WTC11 (cell line): Measurements from ENCODE around the gene GBF1. TPM values are rescaled to one million over a fixed set of nuclear protein-coding genes. Genes with fewer than 3 reads are reported as not detected.

Experiments
- ATAC-seq: fragments of 200-7000 bp; cut with Tn5 transposase; 2 replicates; pipeline ENCODE4 v1.10.0; 2021; ENCODE audit warnings: mild to moderate bottlenecking, moderate library complexity
- CTCF ChIA-PET: fragments of 300-600 bp; sonication (Branson Sonifier 250); formaldehyde crosslinking; loops from one replicate; lab custom pipeline; 2021; ENCODE audit warnings: antibody characterized with exemption; lab: Charles Lee
- POLR2A ChIA-PET: fragments of 350-600 bp; sonication (Branson Sonifier 250); formaldehyde crosslinking; loops from one replicate; lab custom pipeline; 2021; ENCODE audit warnings: antibody characterized with exemption; lab: Charles Lee
- DNase-seq: peaks from one replicate; pipeline ENCODE4 v3.0.0; 2021; ENCODE audit warnings: low spot score
- H3K27ac Mint-ChIP-seq: 2 replicates; pipeline ENCODE4 v1.8.0; 2021; ENCODE audit warnings: mixed read lengths
- H3K27me3 Mint-ChIP-seq: 2 replicates; pipeline ENCODE4 v1.8.0; 2021; ENCODE audit warnings: low read depth, mild to moderate bottlenecking, moderate library complexity, mixed read lengths
- H3K36me3 Mint-ChIP-seq: 2 replicates; pipeline ENCODE4 v1.8.0; 2021; ENCODE audit warnings: mixed read lengths
- H3K4me1 Mint-ChIP-seq: 2 replicates; pipeline ENCODE4 v1.8.0; 2022; ENCODE audit warnings: mixed read lengths
- H3K4me3 Mint-ChIP-seq: 2 replicates; pipeline ENCODE4 v1.8.0; 2021; ENCODE audit warnings: mild to moderate bottlenecking, moderate library complexity, mixed read lengths
- H3K9me3 Mint-ChIP-seq: 2 replicates; pipeline ENCODE4 v1.8.0; 2021; ENCODE audit warnings: mixed read lengths
- AFF4 ChIP-seq: sonication (generic); formaldehyde crosslinking; IDR thresholded peaks from 2 replicates; pipeline ENCODE4 v1.8.1; 2023; ENCODE audit warnings: mild to moderate bottlenecking, missing genetic modification reagents, borderline replicate concordance
- ATF3 ChIP-seq: sonication (generic); formaldehyde crosslinking; conservative IDR thresholded peaks from 2 replicates; pipeline ENCODE4 v1.8.1; 2022; ENCODE audit warnings: mild to moderate bottlenecking, missing genetic modification reagents
- CREB1 ChIP-seq: sonication (generic); formaldehyde crosslinking; IDR thresholded peaks from 2 replicates; pipeline ENCODE4 v1.8.0; 2023; ENCODE audit warnings: mild to moderate bottlenecking, missing genetic modification reagents
- CREM ChIP-seq: sonication (generic); formaldehyde crosslinking; IDR thresholded peaks from 2 replicates; pipeline ENCODE4 v1.8.1; 2022; ENCODE audit warnings: mild to moderate bottlenecking, missing genetic modification reagents, moderate library complexity
- E2F1 ChIP-seq: sonication (generic); formaldehyde crosslinking; IDR thresholded peaks from 2 replicates; pipeline ENCODE4 v1.8.0; 2022; ENCODE audit warnings: mild to moderate bottlenecking, missing genetic modification reagents
- ETV6 ChIP-seq: sonication (generic); formaldehyde crosslinking; IDR thresholded peaks from 2 replicates; pipeline ENCODE4 v1.8.1; 2022; ENCODE audit warnings: mild to moderate bottlenecking, missing genetic modification reagents
- HMGA2 ChIP-seq: fragments of 250-450 bp; sonication (Bioruptor Pico); IDR thresholded peaks from 2 replicates; pipeline ENCODE4 v1.4.0; 2021; ENCODE audit warnings: mild to moderate bottlenecking, moderate library complexity
- IRF1 ChIP-seq: sonication (generic); formaldehyde crosslinking; IDR thresholded peaks from 2 replicates; pipeline ENCODE4 v1.8.0; 2023; ENCODE audit warnings: missing genetic modification reagents
- JUN ChIP-seq: sonication (generic); formaldehyde crosslinking; IDR thresholded peaks from 2 replicates; pipeline ENCODE4 v1.8.0; 2023; ENCODE audit warnings: mild to moderate bottlenecking, missing genetic modification reagents
- SP1 ChIP-seq: sonication (generic); formaldehyde crosslinking; conservative IDR thresholded peaks from 2 replicates; pipeline ENCODE4 v1.8.1; 2022; ENCODE audit warnings: missing genetic modification reagents
- ZNF138 ChIP-seq: sonication (generic); formaldehyde crosslinking; conservative IDR thresholded peaks from 2 replicates; pipeline ENCODE4 v1.8.1; 2022; ENCODE audit warnings: mild to moderate bottlenecking, moderate library complexity, missing genetic modification reagents
- ZNF263 ChIP-seq: sonication (generic); formaldehyde crosslinking; IDR thresholded peaks from 2 replicates; pipeline ENCODE4 v1.8.1; 2022; ENCODE audit warnings: low read depth, mild to moderate bottlenecking, moderate library complexity, missing genetic modification reagents
- ZNF416 ChIP-seq: fragments of 250-450 bp; sonication (Bioruptor Pico); IDR thresholded peaks from 2 replicates; pipeline ENCODE4 v1.9.0; 2021; ENCODE audit warnings: mild to moderate bottlenecking, inconsistent platforms
- ZSCAN18 ChIP-seq: fragments of 250-450 bp; sonication (Bioruptor Pico); IDR thresholded peaks from 2 replicates; pipeline ENCODE4 v2.1.2; 2022; ENCODE audit warnings: mild to moderate bottlenecking, moderate library complexity
- total RNA-seq: library from RNA; stranded (reverse); gene quantifications from 3 replicates; pipeline ENCODE4 v1.2.3, GENCODE V29; 2021

Gene GBF1
- total RNA-seq, 1 experiment from 2014 or later = 32.4 TPM

GRCh38 chr10:102382871-102383270 lies 137.5 kb downstream of the GBF1 start:
- TF ChIP-seq CREB1 (CRISPR knock-in tag) = no peak
- TF ChIP-seq CREM (CRISPR knock-in tag) = no peak
- no peak for TF ChIP-seq ZNF263 (CRISPR knock-in tag)
- TF ChIP-seq ATF3 = no peak
- TF ChIP-seq JUN (CRISPR knock-in tag) = no peak
- TF ChIP-seq E2F1 (CRISPR knock-in tag) = no peak
- TF ChIP-seq HMGA2 (CRISPR knock-in tag) = no peak
- no peak for TF ChIP-seq SP1 (CRISPR knock-in tag)
- TF ChIP-seq AFF4 = no peak
- no peak for TF ChIP-seq ETV6
- no peak for TF ChIP-seq ZNF416
- H3K27ac Mint-ChIP-seq = no peak overlapping the region
- H3K4me3 Mint-ChIP-seq = no peak overlapping the region
- no peaks in the 10 kb centered on the region for H3K9me3 Mint-ChIP-seq
- no peaks in the 10 kb centered on the region; the same call in 1 of the 2 replicates for H3K27me3 Mint-ChIP-seq
- DNase-seq (no peak), ATAC-seq (no peak)
- no peaks in the 10 kb centered on the region for H3K4me1 Mint-ChIP-seq
- H3K36me3 Mint-ChIP-seq = peaks cover 4% of the 10 kb centered on the region; the same call in 1 of the 2 replicates
- ChIA-PET POLR2A (no interaction called here), CTCF (interaction anchor here (0.6 to 4.7 kb wide), 9 partner anchors 12 to 213 kb away, joined by 3 to 79 read pairs (median 26); partner anchors contain the start of gene NFKB2)

- no peaks in the 10 kb centered on the region for H3K4me1 Mint-ChIP-seq
- no peaks in the 10 kb centered on the region for H3K9me3 Mint-ChIP-seq
- POLR2A ChIA-PET = interaction anchor here (0.5 kb wide), 1 partner anchor 27 kb away, joined by 3 read pairs; no protein-coding TSS in a partner anchor
- no peaks in the 10 kb centered on the region; the same call in 1 of the 2 replicates for H3K27me3 Mint-ChIP-seq
- peak; percentile 72 for DNase-seq
- H3K4me3 Mint-ChIP-seq = no peak overlapping the region
- TF ChIP-seq IRF1 (CRISPR knock-in tag) (no peak), ZSCAN18 (CRISPR knock-in tag) (no peak), ZNF138 (CRISPR knock-in tag) (no peak)
- ATAC-seq = peak; percentile 93
- CTCF ChIA-PET = interaction anchor here (0.5 to 4.7 kb wide), 55 partner anchors 9 to 548 kb away, joined by 3 to 79 read pairs (median 5); partner anchors contain the start of genes ACTR1A, C10orf95, CUEDC2 and ELOVL3
- no peak overlapping the region for H3K27ac Mint-ChIP-seq
- peaks cover 4% of the 10 kb centered on the region; the same call in 1 of the 2 replicates for H3K36me3 Mint-ChIP-seq
These were observed 138.7 kb downstream of the GBF1 start for GRCh38 chr10:102384053-102384452.
